ENCODE data around the gene DCAF4L1.

The DCAF4L1 gene, protein sequence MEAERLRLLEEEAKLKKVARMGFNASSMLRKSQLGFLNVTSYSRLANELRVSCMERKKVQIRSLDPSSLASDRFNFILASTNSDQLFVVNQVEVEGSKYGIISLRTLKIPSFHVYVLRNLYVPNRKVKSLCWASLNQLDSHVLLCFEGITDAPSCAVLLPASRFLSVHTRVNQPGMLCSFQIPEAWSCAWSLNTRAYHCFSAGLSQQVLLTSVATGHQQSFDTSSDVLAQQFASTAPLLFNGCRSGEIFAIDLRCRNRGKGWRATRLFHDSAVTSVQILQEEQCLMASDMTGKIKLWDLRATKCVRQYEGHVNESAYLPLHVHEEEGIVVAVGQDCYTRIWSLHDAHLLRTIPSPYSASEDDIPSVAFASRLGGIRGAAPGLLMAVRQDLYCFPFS

DNA sequence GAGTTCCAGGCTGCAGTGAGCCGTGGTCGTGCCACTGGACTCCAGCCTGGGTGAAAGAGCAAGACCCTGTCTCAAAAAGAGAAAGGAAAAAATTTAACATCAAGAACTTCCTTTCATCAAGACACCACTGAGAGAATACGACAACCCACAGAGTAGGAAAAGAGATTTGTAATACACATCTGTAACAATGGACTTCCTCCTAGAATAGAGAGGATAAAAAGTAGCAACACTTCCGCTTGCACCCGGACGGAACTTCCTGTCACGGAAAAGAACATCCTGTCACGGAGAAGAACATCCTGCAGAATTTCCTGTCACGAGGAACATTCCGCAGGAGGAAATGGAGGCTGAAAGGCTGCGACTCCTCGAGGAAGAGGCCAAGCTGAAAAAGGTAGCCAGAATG is at the start of gene DCAF4L1:
DCAF4L1 (plus strand) TSS at position 301 of the 400 bp plus-strand sequence; CDS start at position 338, 37 bp downstream.
- Mint-ChIP-seq H3K9me3 (no peaks in the 10 kb centered on the region), H3K27me3 (peaks cover 2% of the 10 kb centered on the region), H3K27ac (no peak within 1 kb of the TSS), H3K4me1 (no peaks in the 10 kb centered on the region), H3K4me3 (no peak within 1 kb of the TSS), H3K36me3 (no peaks in the 10 kb centered on the region)

DNA sequence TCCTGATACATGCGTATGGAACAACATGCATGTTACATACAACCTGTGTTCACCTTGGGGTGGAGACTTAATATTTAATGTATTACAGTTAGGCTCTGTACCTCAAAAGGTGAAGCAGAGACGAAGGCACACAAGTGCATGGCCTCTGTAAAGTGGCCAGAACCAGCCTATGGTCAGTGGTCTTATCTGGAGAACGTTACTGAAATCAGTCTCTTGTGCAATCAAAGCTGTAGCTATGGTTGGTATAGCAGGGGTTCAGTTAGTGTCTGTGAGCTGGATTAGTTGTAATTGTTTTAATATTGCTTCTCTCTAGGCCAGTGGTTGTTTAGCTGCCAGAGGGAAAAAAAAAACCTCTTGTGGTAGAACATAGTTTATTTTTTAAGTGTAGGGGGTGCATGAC is 48.6 kb upstream of the DCAF4L1 start:
- Mint-ChIP-seq H3K27ac (no peak overlapping the region), H3K36me3 (peaks cover 6% of the 10 kb centered on the region), H3K27me3 (no peaks in the 10 kb centered on the region), H3K4me1 (peaks cover 21% of the 10 kb centered on the region), H3K4me3 (no peak overlapping the region), H3K9me3 (no peaks in the 10 kb centered on the region)

DNA sequence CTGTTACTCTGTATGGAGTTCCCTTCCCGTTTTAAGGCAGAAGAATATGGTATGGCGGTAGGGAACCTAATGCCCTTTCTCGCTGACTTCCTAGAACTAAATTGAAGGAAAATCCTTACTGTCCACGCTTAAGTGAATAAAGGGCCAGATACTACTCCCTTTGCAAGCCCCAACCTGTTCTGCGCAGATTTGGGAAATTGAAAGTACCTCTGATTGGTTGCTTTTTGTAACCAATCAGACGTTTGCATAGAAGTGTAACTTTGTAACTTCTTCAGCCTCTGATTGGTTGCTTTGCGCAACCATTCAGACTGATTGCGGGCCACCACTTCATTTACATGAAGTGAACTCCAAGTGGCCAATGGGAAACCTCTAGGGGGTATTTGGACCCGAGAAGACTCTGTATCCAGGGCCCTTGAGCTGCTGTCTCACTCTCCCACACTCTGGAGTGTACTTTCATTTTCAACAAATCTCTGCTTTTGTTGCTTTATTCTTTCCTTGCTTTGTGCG is 47.5 kb upstream of the DCAF4L1 start:
- Mint-ChIP-seq H3K4me1 (peaks cover 32% of the 10 kb centered on the region), H3K9me3 (no peaks in the 10 kb centered on the region), H3K27ac (peak overlapping the region; percentile 94), H3K27me3 (no peaks in the 10 kb centered on the region), H3K36me3 (peaks cover 10% of the 10 kb centered on the region), H3K4me3 (peak overlapping the region; percentile 91)

DNA sequence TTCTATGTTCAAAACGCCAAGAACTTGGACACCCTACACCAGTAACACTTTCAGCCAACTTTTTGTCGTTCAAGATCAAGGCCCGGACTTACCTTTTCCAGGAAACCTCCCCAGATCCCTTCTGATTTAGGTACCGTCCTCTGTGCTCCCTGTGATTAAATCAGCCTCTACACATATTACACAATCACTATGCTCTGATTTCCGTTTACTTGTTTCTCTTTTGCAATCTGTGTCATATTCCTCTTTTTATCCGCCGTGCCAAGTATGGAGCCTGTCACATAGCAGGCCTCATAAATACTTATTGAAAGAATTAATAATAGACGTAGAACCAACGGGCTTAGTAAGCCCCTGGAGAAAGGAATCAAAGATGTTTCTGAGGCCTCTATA is 47.0 kb upstream of the DCAF4L1 start:
- Mint-ChIP-seq H3K27ac (peak overlapping the region; percentile 94), H3K27me3 (no peaks in the 10 kb centered on the region), H3K36me3 (peaks cover 10% of the 10 kb centered on the region), H3K4me1 (peaks cover 35% of the 10 kb centered on the region), H3K4me3 (peak overlapping the region; percentile 91), H3K9me3 (no peaks in the 10 kb centered on the region)

DNA sequence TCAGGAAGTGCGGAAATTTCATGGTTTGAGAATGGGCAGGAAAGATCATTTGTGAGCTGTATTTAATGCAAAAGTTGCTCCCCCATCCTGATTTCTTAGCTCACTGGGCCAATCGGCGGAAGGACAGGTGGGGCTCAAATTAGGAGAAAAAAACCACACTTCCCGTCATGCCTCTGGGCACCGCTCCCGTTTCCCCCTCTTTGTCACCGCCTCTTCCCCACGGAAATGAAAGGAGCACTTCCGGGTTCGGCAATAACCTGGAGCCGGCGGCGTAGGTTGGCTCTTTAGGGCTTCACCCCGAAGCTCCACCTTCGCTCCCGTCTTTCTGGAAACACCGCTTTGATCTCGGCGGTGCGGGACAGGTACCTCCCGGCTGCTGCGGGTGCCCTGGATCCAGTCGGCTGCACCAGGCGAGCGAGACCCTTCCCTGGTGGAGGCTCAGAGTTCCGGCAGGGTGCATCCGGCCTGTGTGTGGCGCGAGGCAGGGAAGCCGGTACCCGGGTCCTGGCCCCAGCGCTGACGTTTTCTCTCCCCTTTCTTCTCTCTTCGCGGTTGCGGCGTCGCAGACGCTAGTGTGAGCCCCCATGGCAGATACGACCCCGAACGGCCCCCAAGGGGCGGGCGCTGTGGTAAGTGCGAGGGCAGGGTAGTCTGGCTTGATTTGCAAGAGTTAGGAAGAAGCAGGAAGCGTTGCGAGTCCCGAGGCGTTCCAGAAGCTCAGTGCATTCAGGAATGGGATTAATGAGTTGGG is 46.5 kb upstream of the DCAF4L1 start, which contains the start of gene TMEM33:
TMEM33 (plus strand) TSS at position 529 of the 751 bp plus-strand sequence; CDS start at position 585, 56 bp downstream.
- peaks cover 13% of the 10 kb centered on the region for H3K36me3 Mint-ChIP-seq
- peak within 1 kb of the TSS; percentile 91 for H3K4me3 Mint-ChIP-seq
- H3K9me3 Mint-ChIP-seq = no peaks in the 10 kb centered on the region
- H3K27me3 Mint-ChIP-seq = no peaks in the 10 kb centered on the region
- peak within 1 kb of the TSS; percentile 94 for H3K27ac Mint-ChIP-seq
- peaks cover 41% of the 10 kb centered on the region for H3K4me1 Mint-ChIP-seq

DNA sequence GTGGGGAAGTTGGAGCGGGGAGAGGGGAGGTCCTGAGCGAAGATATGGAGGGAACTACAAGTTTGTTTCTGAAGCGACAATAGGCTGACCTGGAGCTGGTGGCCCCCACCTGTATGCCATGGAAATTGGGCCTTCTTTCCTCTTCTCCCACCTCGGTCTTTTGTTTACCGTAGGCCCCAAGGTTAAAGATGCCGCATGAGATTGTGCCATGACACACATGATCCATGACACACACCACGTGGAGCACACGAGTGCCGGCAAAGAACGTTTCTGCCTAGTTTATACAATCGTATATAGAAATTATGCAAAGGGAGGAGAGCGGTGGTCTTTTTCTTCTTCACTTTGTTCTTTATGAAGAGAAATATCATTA is 45.9 kb upstream of the DCAF4L1 start:
- Mint-ChIP-seq H3K9me3 (no peaks in the 10 kb centered on the region), H3K36me3 (peaks cover 13% of the 10 kb centered on the region), H3K27ac (peak overlapping the region; percentile 94), H3K4me3 (peak overlapping the region; percentile 91), H3K4me1 (peaks cover 39% of the 10 kb centered on the region), H3K27me3 (no peaks in the 10 kb centered on the region)

DNA sequence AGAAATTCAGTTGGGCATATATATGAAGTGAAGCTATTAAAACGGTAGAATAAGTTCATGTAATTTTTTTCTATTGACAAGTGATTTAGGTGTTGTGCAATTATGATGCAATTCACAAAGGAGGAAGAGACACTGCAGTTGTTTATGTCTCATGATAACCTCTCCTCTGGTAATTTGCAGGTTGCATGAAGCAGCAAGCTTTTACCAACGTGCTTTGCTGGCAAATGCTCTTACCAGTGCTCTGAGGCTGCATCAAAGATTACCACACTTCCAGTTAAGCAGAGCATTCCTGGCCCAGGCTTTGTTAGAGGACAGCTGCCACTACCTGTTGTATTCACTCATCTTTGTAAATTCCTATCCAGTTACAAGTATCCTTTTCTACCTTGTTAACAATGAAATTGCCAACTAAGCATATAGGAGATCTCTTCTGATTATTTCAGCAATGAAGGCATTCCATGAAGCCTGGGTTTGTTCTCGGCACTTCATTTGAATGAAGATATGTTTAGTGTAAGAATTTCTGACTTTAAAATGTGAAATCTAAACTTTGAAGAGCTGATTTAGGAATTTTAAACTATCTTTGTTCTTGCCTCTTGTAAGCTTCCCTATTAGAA is 42.4 kb upstream of the DCAF4L1 start:
- Mint-ChIP-seq H3K36me3 (peaks cover 18% of the 10 kb centered on the region), H3K27me3 (no peaks in the 10 kb centered on the region), H3K9me3 (no peaks in the 10 kb centered on the region), H3K4me1 (peaks cover 61% of the 10 kb centered on the region), H3K4me3 (no peak overlapping the region), H3K27ac (no peak overlapping the region)

DNA sequence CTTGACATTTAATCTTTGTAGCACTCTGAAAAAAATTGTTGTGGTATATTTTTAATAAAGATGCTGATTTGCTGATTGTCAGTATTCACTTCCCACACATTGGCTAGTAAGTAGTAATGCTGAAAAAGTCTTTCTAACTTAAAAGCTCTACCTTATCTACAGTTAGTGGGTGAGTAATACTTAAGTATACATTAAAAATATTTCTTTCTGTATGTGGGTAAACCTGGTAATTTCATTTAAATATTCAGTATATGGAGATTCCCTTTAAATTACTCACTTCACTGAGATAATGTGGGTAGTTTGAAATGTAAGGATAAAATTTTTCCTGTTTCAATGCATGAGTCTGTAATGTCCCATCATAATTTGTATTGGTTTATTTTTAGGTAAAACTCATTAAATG is 40.7 kb upstream of the DCAF4L1 start:
- H3K9me3 Mint-ChIP-seq = no peaks in the 10 kb centered on the region
- no peak overlapping the region for H3K4me3 Mint-ChIP-seq
- H3K27me3 Mint-ChIP-seq = no peaks in the 10 kb centered on the region
- peaks cover 56% of the 10 kb centered on the region for H3K4me1 Mint-ChIP-seq
- peaks cover 21% of the 10 kb centered on the region for H3K36me3 Mint-ChIP-seq
- no peak overlapping the region for H3K27ac Mint-ChIP-seq

DNA sequence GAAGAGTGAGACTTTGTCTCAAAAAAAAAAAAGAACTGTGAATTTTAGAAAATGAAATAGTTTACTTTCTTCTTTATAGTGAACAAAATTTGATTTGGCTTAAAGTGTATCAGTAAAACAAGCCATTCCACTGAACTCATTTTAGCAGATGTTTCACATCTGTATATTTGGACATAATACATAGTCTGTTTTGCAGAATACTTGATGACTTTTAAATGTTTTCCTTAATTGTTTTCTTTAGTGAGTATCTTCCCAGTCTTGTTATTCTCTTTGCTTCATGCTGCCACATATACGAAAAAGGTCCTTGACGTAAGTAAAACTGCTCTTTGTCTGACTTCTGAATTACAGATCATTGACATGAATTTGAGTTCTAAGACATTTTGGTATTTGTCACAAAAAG is 38.0 kb upstream of the DCAF4L1 start:
- H3K9me3 Mint-ChIP-seq = no peaks in the 10 kb centered on the region
- peaks cover 21% of the 10 kb centered on the region for H3K36me3 Mint-ChIP-seq
- peaks cover 40% of the 10 kb centered on the region for H3K4me1 Mint-ChIP-seq
- H3K4me3 Mint-ChIP-seq = no peak overlapping the region
- H3K27me3 Mint-ChIP-seq = no peaks in the 10 kb centered on the region
- no peak overlapping the region for H3K27ac Mint-ChIP-seq

DNA sequence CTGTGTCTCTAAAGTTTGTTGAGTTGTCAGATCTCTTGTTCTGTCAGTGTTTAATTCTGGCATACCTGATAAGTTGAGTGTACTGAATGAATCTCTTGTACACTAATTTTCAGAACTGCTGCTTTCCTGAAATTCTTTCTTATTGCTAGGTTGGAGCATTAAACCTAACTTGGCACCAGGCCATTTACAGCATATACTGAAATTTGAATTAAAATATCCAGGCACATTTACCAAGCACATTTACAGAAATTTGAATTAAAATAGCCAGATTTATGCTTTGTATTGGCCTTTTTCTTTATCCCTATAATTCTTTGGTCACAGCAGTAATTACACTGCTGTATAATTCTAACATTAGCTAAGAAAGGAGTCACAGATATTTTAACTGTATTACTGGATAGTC is 37.5 kb upstream of the DCAF4L1 start:
- no peaks in the 10 kb centered on the region for H3K27me3 Mint-ChIP-seq
- H3K9me3 Mint-ChIP-seq = no peaks in the 10 kb centered on the region
- peaks cover 35% of the 10 kb centered on the region for H3K4me1 Mint-ChIP-seq
- H3K36me3 Mint-ChIP-seq = peaks cover 21% of the 10 kb centered on the region
- H3K27ac Mint-ChIP-seq = no peak overlapping the region
- no peak overlapping the region for H3K4me3 Mint-ChIP-seq

DNA sequence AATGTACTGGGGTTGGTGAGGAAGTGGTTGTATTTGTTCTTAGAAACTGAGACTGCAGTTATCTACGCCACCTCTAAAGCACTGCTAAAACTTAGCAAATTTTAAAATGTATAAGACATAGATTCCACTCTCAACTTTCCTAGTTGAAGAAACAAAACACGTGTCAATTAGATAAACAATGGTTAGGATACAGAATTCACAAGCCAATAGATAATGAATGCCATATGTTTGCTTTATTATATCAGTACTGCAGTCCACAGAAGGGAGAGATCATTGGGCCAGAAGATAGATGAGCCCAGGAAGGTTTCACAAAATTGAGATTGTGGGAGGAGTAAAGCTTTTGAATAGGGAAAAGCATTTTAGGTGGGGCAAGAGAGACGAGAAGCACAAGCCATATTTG is 32.0 kb upstream of the DCAF4L1 start:
- Mint-ChIP-seq H3K36me3 (peaks cover 33% of the 10 kb centered on the region), H3K9me3 (no peaks in the 10 kb centered on the region), H3K4me3 (no peak overlapping the region), H3K27me3 (no peaks in the 10 kb centered on the region), H3K4me1 (peaks cover 15% of the 10 kb centered on the region), H3K27ac (no peak overlapping the region)

DNA sequence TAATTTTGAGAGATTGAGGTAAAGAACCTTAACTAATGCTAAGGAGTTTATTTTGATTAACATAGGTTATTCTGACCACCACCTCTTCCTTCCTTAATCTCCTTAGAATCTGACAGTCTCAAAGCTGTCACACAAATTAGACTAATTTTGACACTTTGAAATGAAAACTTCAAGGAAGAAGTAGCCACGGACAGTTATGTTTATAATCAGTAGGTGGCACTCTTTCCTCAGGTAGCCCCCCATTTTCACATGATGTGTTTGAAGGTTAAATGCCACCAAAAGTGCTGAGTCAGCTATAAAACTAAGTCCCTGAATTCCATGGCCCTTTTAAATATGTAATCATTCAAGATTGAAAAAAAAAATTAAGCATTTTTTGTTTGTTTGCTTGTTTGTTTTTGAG is 23.9 kb upstream of the DCAF4L1 start:
- Mint-ChIP-seq H3K36me3 (peaks cover 3% of the 10 kb centered on the region), H3K9me3 (no peaks in the 10 kb centered on the region), H3K4me3 (no peak overlapping the region), H3K4me1 (peaks cover under 1% of the 10 kb centered on the region), H3K27me3 (no peaks in the 10 kb centered on the region), H3K27ac (no peak overlapping the region)

DNA sequence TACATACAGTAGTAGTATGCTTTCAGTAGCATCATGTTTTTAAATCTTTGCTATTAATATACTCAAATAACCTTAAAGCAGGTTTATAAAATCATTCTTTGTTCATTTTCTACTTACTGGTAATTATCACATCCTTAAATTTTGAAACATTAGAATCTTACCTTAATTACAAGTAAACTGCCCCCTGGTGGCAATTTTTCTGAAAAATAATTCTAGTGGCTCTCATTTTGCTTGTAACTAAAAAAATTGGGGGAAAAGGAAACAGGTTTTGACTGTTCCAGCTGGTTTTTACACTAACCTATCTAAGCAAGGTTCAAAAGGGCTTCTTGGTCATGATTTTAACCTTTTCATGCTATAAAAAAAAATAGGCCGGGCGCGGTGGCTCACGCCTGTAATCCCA is 18.5 kb upstream of the DCAF4L1 start:
- no peaks in the 10 kb centered on the region for H3K4me1 Mint-ChIP-seq
- H3K9me3 Mint-ChIP-seq = peaks cover 2% of the 10 kb centered on the region

DNA sequence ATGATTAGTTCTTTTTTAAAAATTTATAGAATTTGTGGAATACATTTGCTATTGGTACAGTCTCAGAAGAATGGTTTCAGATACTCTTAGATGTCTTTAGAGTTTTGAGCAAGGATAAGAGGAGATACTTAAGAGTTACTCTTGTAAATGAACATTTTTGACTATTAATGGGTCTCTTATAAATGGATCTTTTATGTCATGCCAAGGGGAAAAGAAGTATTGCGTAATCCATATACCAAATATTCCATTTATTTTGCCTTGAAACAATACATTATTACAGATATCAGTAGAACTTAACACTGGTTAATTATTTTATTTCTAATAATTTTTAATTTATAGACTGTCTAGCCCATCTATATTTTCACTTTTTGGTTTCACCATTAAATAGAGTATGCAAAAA is 17.2 kb upstream of the DCAF4L1 start:
- Mint-ChIP-seq H3K4me1 (no peaks in the 10 kb centered on the region), H3K4me3 (no peak overlapping the region)

More for the DNA sequence above, 18.5 kb upstream of the DCAF4L1 start:
- Mint-ChIP-seq H3K36me3 (peaks cover 1% of the 10 kb centered on the region), H3K4me3 (no peak overlapping the region), H3K27ac (no peak overlapping the region), H3K27me3 (no peaks in the 10 kb centered on the region)

DNA sequence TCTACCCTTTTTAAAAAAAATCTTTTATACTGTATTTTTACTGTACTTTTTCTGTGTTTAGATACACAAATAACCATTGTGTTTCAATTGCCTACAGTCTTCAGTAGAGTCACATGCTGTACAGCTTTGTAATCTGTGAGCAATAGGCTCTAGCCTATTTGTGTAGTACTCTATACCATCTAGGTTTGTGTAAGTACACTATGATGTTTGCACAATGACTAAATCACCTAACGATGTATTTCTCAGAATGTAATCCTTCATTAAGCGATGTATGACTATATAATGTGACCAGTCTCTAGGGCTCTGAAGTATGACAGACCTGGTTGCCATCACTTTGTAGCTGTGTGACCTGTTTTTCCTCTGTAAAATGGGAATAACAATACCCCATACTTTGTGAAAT is 14.2 kb upstream of the DCAF4L1 start:
- Mint-ChIP-seq H3K4me1 (no peaks in the 10 kb centered on the region), H3K27ac (no peak overlapping the region), H3K36me3 (peaks cover 4% of the 10 kb centered on the region), H3K4me3 (no peak overlapping the region), H3K27me3 (no peaks in the 10 kb centered on the region), H3K9me3 (peaks cover 5% of the 10 kb centered on the region)

More for the DNA sequence above, 17.2 kb upstream of the DCAF4L1 start:
- Mint-ChIP-seq H3K27me3 (no peaks in the 10 kb centered on the region), H3K36me3 (peaks cover 4% of the 10 kb centered on the region), H3K27ac (no peak overlapping the region), H3K9me3 (peaks cover 5% of the 10 kb centered on the region)

DNA sequence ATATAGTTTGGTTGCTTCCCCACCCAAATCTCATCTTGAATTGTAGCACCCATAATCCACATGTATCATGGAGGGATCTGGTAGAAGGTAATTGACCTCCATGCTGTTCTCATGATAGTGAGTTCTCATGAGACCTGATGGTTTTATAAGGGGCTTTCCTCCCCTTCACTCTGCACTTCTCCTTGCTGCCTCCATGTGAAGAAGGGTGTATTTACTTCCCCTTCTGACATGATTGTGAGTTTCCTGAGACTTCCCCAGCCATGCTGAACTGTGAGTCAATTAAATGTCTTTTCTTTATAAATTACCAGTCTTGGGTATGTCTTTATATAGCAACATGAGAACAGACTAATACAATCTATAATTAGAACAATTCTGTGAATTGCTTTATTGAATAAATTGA is 11.9 kb upstream of the DCAF4L1 start:
- H3K4me3 Mint-ChIP-seq = no peak overlapping the region
- no peak overlapping the region for H3K27ac Mint-ChIP-seq

More for the DNA sequence above, 11.9 kb upstream of the DCAF4L1 start:
- Mint-ChIP-seq H3K9me3 (peaks cover 5% of the 10 kb centered on the region), H3K36me3 (peaks cover 4% of the 10 kb centered on the region), H3K4me1 (no peaks in the 10 kb centered on the region), H3K27me3 (no peaks in the 10 kb centered on the region)

Data from activated naive CD4-positive, alpha-beta T cell treated with anti-CD3 and anti-CD28 coated beads, Interleukin-2, amount 50 U/mL, for 24 hours (primary cell).